ENCODE measurements around the gene IL1RAPL2. TPM values are rescaled to one million over a fixed set of nuclear protein-coding genes. Genes with fewer than 3 reads are reported as not detected.
"Not testable (repeated sequence)": the region's sequence is repeated elsewhere in the genome, so short reads cannot be mapped to it uniquely, and the experiment has no call there.

The IL1RAPL2 gene
- polyA plus RNA-seq, 2 donors = not detected

DNA sequence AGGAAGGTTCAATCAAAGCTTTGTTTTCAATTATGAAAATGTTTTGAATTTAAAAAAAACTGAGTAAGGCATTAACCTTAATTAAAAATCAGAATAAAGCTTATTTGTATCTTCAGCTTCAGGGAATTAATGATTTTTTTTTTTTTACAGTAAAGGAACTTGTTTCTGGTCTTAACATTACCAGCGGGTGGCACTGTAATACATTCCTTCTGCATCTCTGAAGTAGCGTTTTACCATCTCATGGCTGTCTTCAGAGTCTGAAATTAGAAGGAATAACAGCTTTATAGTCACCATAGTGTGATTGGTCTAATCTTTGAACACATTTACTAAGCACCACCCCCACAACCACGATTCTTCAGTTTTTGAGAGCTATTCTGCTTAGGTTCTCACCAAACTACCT is 102.6 kb downstream of the IL1RAPL2 start:
- Histone ChIP-seq H3K27ac (ENCODE audit: low read depth in 2 of 2, low read length in 1 of 2) (no peak overlapping the region), H3K4me1 (ENCODE audit: control insufficient read depth in 2 of 2, insufficient read depth in 2 of 2, low read length in 1 of 2) (no peaks in the 10 kb centered on the region), H3K36me3 (ENCODE audit: control insufficient read depth in 2 of 2, insufficient read depth in 2 of 2, low read length in 1 of 2) (no peaks in the 10 kb centered on the region), H3K9me3 (ENCODE audit: control insufficient read depth in 2 of 2, insufficient read depth in 1 of 2, low read depth in 1 of 2, low read length in 1 of 2) (no peaks in the 10 kb centered on the region), H3K4me3 (ENCODE audit: low read depth in 1 of 2, low read length in 2 of 2) (no peak overlapping the region), H3K27me3 (ENCODE audit: control insufficient read depth in 1 of 2, insufficient read depth in 2 of 2, low read length in 2 of 2) (no peaks in the 10 kb centered on the region)
- 14 to 18% methylated on average over 3 of the region's 3 CpGs for WGBS, 2 donors

DNA sequence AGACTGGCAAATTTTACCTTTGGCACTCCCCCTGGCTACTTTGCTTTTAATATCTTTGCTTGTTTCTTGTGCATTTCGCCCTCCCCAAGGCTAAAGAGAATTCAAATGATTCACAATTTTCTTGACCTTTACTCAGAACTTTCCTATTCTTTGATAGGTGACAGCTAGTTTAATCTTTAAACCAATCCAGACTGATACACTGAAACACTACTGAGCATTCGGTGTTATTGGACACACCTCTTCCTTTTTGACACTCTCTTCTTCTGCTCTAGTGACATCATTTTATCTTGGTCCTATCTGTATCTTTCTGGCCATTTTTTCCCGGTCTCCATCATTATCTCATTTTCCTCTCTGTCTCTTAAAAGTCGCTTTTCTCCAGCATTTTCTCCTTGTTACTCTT is 103.1 kb downstream of the IL1RAPL2 start:
- 58 to 80% methylated on average over 4 of the region's 4 CpGs for WGBS, 2 donors
- no peak overlapping the region for H3K4me3 ChIP-seq (ENCODE audit: low read depth in 1 of 2, low read length in 2 of 2)
- H3K36me3 ChIP-seq (ENCODE audit: control insufficient read depth in 2 of 2, insufficient read depth in 2 of 2, low read length in 1 of 2) = no peaks in the 10 kb centered on the region
- no peaks in the 10 kb centered on the region for H3K4me1 ChIP-seq (ENCODE audit: control insufficient read depth in 2 of 2, insufficient read depth in 2 of 2, low read length in 1 of 2)
- H3K27me3 ChIP-seq (ENCODE audit: control insufficient read depth in 1 of 2, insufficient read depth in 2 of 2, low read length in 2 of 2) = no peaks in the 10 kb centered on the region
- no peaks in the 10 kb centered on the region for H3K9me3 ChIP-seq (ENCODE audit: control insufficient read depth in 2 of 2, insufficient read depth in 1 of 2, low read depth in 1 of 2, low read length in 1 of 2)
- H3K27ac ChIP-seq (ENCODE audit: low read depth in 2 of 2, low read length in 1 of 2) = no peak overlapping the region

DNA sequence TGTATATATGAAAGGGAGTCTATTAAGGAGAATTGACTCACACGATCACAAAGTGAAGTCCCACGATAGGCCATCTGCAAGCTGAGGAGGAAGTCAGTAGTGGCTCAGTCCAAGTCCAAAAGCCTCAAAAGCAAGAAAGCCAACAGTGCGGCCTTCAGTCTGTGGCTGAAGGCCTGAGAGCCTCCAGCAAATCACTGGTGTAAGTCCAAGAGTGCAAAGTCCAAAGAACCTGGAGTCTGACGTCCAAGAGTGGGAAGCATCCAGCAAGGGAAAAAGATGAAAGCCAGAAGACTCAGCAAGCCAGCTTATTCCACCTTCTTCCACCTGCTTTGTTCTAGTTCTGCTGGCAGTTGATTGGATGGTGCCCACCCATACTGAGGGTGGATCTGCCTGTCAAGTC is 104.1 kb downstream of the IL1RAPL2 start:
- no peaks in the 10 kb centered on the region for H3K4me1 ChIP-seq (ENCODE audit: control insufficient read depth in 2 of 2, insufficient read depth in 2 of 2, low read length in 1 of 2)
- WGBS, 2 donors = 59 to 73% methylated on average over 4 of the region's 4 CpGs

DNA sequence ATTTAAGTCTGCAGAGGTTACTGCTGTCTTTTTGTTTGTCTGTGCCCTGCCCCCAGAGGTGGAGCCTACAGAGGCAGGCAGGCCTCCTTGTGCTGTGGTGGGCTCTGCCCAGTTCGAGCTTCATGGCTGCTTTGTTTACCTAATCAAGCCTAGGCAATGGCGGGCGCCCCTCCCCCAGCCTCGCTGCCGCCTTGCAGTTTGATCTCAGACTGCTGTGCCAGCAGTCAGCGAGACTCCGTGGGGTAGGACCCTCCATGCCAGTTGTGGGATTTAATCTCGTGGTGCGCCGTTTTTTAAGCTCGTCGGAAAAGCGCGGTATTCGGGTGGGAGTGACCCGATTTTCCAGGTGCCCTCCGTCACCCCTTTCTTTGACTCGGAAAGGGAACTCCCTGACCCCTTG is 111.5 kb downstream of the IL1RAPL2 start:
- H3K27ac ChIP-seq (ENCODE audit: low read depth in 2 of 2, low read length in 1 of 2); H3K4me1 ChIP-seq (ENCODE audit: control insufficient read depth in 2 of 2, insufficient read depth in 2 of 2, low read length in 1 of 2); H3K36me3 ChIP-seq (ENCODE audit: control insufficient read depth in 2 of 2, insufficient read depth in 2 of 2, low read length in 1 of 2); H3K27me3 ChIP-seq (ENCODE audit: control insufficient read depth in 1 of 2, insufficient read depth in 2 of 2, low read length in 2 of 2); H3K9me3 ChIP-seq (ENCODE audit: control insufficient read depth in 2 of 2, insufficient read depth in 1 of 2, low read depth in 1 of 2, low read length in 1 of 2); H3K4me3 ChIP-seq (ENCODE audit: low read depth in 1 of 2, low read length in 2 of 2): not testable (repeated sequence)
- WGBS, 2 donors = 75 to 90% methylated on average over 18 of the region's 18 CpGs

More for the DNA sequence above, 104.1 kb downstream of the IL1RAPL2 start:
- no peak overlapping the region for H3K4me3 ChIP-seq (ENCODE audit: low read depth in 1 of 2, low read length in 2 of 2)
- no peaks in the 10 kb centered on the region for H3K36me3 ChIP-seq (ENCODE audit: control insufficient read depth in 2 of 2, insufficient read depth in 2 of 2, low read length in 1 of 2)
- H3K27ac ChIP-seq (ENCODE audit: low read depth in 2 of 2, low read length in 1 of 2) = no peak overlapping the region
- no peaks in the 10 kb centered on the region for H3K9me3 ChIP-seq (ENCODE audit: control insufficient read depth in 2 of 2, insufficient read depth in 1 of 2, low read depth in 1 of 2, low read length in 1 of 2)
- H3K27me3 ChIP-seq (ENCODE audit: control insufficient read depth in 1 of 2, insufficient read depth in 2 of 2, low read length in 2 of 2) = no peaks in the 10 kb centered on the region

DNA sequence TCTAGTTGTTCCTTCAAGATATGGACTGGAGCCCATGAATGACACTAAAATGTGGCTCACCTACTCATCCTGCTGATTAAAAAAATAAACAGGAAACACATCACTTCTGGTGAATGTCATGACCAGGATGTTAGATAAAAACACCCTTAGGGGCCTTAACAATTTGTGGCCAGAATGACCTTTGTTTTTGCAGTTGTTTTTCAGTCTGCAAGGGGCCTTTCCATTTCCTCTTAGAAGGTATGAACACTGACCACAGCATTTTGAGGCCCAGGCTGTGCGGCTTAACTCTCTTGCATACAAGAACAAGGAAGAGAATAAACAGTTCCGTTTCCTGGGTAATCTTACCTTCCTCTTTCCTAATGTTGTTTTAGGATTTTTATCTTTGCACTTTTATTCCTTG is 113.2 kb downstream of the IL1RAPL2 start:
- Histone ChIP-seq H3K27ac (ENCODE audit: low read depth in 2 of 2, low read length in 1 of 2) (no peak overlapping the region), H3K9me3 (ENCODE audit: control insufficient read depth in 2 of 2, insufficient read depth in 1 of 2, low read depth in 1 of 2, low read length in 1 of 2) (no peaks in the 10 kb centered on the region), H3K4me1 (ENCODE audit: control insufficient read depth in 2 of 2, insufficient read depth in 2 of 2, low read length in 1 of 2) (no peaks in the 10 kb centered on the region), H3K36me3 (ENCODE audit: control insufficient read depth in 2 of 2, insufficient read depth in 2 of 2, low read length in 1 of 2) (no peaks in the 10 kb centered on the region), H3K4me3 (ENCODE audit: low read depth in 1 of 2, low read length in 2 of 2) (no peak overlapping the region), H3K27me3 (ENCODE audit: control insufficient read depth in 1 of 2, insufficient read depth in 2 of 2, low read length in 2 of 2) (no peaks in the 10 kb centered on the region)
- WGBS, 2 donors = 64 to 81% methylated on average over 2 of the region's 2 CpGs

DNA sequence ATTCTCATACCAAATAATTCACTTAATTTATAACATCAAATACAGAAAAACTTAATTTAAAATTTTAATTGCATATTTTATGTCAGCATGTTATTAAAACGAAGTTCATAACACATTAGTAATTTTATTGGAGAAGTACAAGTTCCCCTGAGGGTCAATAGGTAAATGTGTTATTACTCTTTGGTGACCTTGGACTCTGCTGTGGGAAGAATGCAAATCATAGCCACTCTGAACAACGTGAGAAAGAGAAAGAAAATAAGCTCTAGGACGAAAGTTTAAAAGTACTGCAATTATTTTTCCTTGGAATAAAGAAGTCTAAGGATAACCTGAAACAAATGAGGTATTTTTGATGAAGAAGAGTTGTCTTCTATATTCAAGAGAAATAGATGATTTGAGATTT is 115.2 kb downstream of the IL1RAPL2 start:
- Histone ChIP-seq H3K4me1 (ENCODE audit: control insufficient read depth in 2 of 2, insufficient read depth in 2 of 2, low read length in 1 of 2) (no peaks in the 10 kb centered on the region), H3K27ac (ENCODE audit: low read depth in 2 of 2, low read length in 1 of 2) (no peak overlapping the region), H3K27me3 (ENCODE audit: control insufficient read depth in 1 of 2, insufficient read depth in 2 of 2, low read length in 2 of 2) (peaks cover 0 to under 1% of the 10 kb centered on the region in 2 donors), H3K4me3 (ENCODE audit: low read depth in 1 of 2, low read length in 2 of 2) (no peak overlapping the region), H3K9me3 (ENCODE audit: control insufficient read depth in 2 of 2, insufficient read depth in 1 of 2, low read depth in 1 of 2, low read length in 1 of 2) (no peaks in the 10 kb centered on the region), H3K36me3 (ENCODE audit: control insufficient read depth in 2 of 2, insufficient read depth in 2 of 2, low read length in 1 of 2) (no peaks in the 10 kb centered on the region)
- WGBS, 2 donors = 38 to 54% methylated on average over 3 of the region's 3 CpGs

DNA sequence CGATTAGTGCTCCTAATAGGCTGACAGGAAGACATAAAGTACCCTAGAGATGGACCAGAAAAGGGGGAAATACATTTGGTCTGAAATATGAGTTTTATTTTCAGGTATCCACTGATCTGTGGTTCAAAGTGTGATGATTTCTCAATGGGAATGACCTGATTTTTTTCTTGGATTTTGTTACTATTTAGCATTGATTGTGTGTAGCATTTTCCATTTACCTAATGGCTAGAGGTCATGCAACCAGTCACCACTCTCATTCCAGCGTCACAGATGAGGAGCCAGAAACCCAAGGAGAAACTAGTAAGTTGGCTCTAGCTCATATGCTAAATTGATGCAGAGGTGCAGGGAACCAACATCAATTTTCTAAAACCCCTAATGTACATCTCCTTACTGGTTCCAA is 118.1 kb downstream of the IL1RAPL2 start:
- Histone ChIP-seq H3K36me3 (ENCODE audit: control insufficient read depth in 2 of 2, insufficient read depth in 2 of 2, low read length in 1 of 2) (no peaks in the 10 kb centered on the region), H3K9me3 (ENCODE audit: control insufficient read depth in 2 of 2, insufficient read depth in 1 of 2, low read depth in 1 of 2, low read length in 1 of 2) (no peaks in the 10 kb centered on the region), H3K4me3 (ENCODE audit: low read depth in 1 of 2, low read length in 2 of 2) (no peak overlapping the region), H3K27me3 (ENCODE audit: control insufficient read depth in 1 of 2, insufficient read depth in 2 of 2, low read length in 2 of 2) (peaks cover 0 to 3% of the 10 kb centered on the region in 2 donors), H3K27ac (ENCODE audit: low read depth in 2 of 2, low read length in 1 of 2) (no peak overlapping the region), H3K4me1 (ENCODE audit: control insufficient read depth in 2 of 2, insufficient read depth in 2 of 2, low read length in 1 of 2) (no peaks in the 10 kb centered on the region)
- 72 to 79% methylated on average over 2 of the region's 2 CpGs for WGBS, 2 donors

DNA sequence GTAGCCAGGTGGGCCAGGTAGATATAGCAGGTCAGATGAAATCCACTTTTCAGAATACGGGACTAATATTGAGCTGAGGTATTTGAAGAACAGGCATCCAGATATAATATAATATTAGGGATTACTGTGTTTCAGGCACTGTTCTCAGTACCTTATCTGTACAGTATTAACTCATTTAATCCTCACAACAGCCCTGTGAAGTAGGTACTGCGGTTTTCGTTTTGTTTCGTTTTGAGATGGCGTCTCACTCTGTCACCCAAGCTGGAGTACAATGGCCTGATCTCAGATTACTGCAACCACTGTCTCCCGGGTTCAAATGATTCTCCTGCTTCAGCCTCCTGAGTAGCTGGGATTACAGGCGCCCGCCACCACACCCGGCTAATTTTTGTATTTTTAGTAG is 129.6 kb downstream of the IL1RAPL2 start:
- Histone ChIP-seq H3K9me3 (ENCODE audit: control insufficient read depth in 2 of 2, insufficient read depth in 1 of 2, low read depth in 1 of 2, low read length in 1 of 2) (no peaks in the 10 kb centered on the region), H3K27ac (ENCODE audit: low read depth in 2 of 2, low read length in 1 of 2) (no peak overlapping the region), H3K27me3 (ENCODE audit: control insufficient read depth in 1 of 2, insufficient read depth in 2 of 2, low read length in 2 of 2) (no peaks in the 10 kb centered on the region)

DNA sequence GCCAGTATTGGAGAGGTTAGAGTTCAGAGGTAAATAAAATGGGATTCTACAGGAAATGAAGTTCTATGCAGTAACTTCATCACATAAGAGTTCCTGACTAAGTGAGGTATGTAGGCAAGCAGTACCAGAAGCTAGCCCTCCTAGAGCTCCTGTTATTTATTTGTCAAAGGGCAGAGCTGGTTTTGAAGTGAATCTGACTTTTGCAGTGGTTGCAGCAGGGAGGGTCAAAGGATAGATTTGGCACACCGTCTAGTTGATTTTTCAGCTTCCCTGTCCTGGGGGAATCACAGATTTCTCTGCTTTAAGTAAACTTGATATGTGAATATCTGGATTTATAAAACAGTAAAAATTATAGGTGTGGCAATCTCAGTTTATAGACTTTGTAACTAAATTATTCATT is 130.7 kb downstream of the IL1RAPL2 start:
- H3K4me3 ChIP-seq (ENCODE audit: low read depth in 1 of 2, low read length in 2 of 2) = no peak overlapping the region
- H3K36me3 ChIP-seq (ENCODE audit: control insufficient read depth in 2 of 2, insufficient read depth in 2 of 2, low read length in 1 of 2) = no peaks in the 10 kb centered on the region
- H3K27me3 ChIP-seq (ENCODE audit: control insufficient read depth in 1 of 2, insufficient read depth in 2 of 2, low read length in 2 of 2) = no peaks in the 10 kb centered on the region
- WGBS, 2 donors = 22 to 28% methylated on average over 1 of the region's 1 CpG
- no peaks in the 10 kb centered on the region for H3K4me1 ChIP-seq (ENCODE audit: control insufficient read depth in 2 of 2, insufficient read depth in 2 of 2, low read length in 1 of 2)
- no peak overlapping the region for H3K27ac ChIP-seq (ENCODE audit: low read depth in 2 of 2, low read length in 1 of 2)
- H3K9me3 ChIP-seq (ENCODE audit: control insufficient read depth in 2 of 2, insufficient read depth in 1 of 2, low read depth in 1 of 2, low read length in 1 of 2) = no peaks in the 10 kb centered on the region

More for the DNA sequence above, 129.6 kb downstream of the IL1RAPL2 start:
- Histone ChIP-seq H3K4me1 (ENCODE audit: control insufficient read depth in 2 of 2, insufficient read depth in 2 of 2, low read length in 1 of 2) (no peaks in the 10 kb centered on the region), H3K36me3 (ENCODE audit: control insufficient read depth in 2 of 2, insufficient read depth in 2 of 2, low read length in 1 of 2) (no peaks in the 10 kb centered on the region), H3K4me3 (ENCODE audit: low read depth in 1 of 2, low read length in 2 of 2) (no peak overlapping the region)
- WGBS, 2 donors = 85 to 88% methylated on average over 9 of the region's 9 CpGs

DNA sequence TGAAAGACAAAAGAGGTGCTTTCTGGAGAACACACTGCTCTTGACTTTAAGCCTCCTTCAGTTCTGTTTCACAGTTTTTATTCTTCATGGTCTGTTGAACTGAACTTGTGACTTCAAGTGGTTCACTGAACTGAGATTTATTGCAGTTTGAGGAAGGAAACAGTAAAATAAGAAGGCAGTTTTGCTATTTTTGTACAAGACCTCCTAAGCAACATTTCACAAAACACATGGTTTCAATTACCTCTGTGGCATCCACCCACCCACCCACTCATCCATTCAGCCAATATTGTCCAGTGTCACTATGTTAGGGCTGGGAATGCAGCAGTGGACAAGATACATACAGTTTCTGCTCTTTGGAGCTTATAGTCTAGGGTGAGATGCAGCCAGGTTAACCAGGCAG is 131.3 kb downstream of the IL1RAPL2 start:
- no peak overlapping the region for H3K27ac ChIP-seq (ENCODE audit: low read depth in 2 of 2, low read length in 1 of 2)
- H3K36me3 ChIP-seq (ENCODE audit: control insufficient read depth in 2 of 2, insufficient read depth in 2 of 2, low read length in 1 of 2) = no peaks in the 10 kb centered on the region
- H3K27me3 ChIP-seq (ENCODE audit: control insufficient read depth in 1 of 2, insufficient read depth in 2 of 2, low read length in 2 of 2) = no peaks in the 10 kb centered on the region
- H3K9me3 ChIP-seq (ENCODE audit: control insufficient read depth in 2 of 2, insufficient read depth in 1 of 2, low read depth in 1 of 2, low read length in 1 of 2) = no peaks in the 10 kb centered on the region
- H3K4me1 ChIP-seq (ENCODE audit: control insufficient read depth in 2 of 2, insufficient read depth in 2 of 2, low read length in 1 of 2) = no peaks in the 10 kb centered on the region
- no peak overlapping the region for H3K4me3 ChIP-seq (ENCODE audit: low read depth in 1 of 2, low read length in 2 of 2)

All from esophagus (tissue), 2 donors.